Esophagus muscularis mucosa (tissue), 4 donors: Measurements from ENCODE around the gene SRSF3. TPM values are rescaled to one million over a fixed set of nuclear protein-coding genes. Genes with fewer than 3 reads are reported as not detected.

Source experiments
- DNase-seq: peaks from one replicate; pipeline ENCODE4 v3.0.0-alpha.2; 2017; ENCODE audit errors: extremely low spot score
- H3K27ac ChIP-seq, 4 donors: fragments of 200-600 bp; sonication (generic); replicated peaks in 1 of 4; 1 replicate in 3 of 4; 2 replicates in 1 of 4; pipeline ENCODE4 v1.5.1; 2016 to 2019; ENCODE audit warnings: mild to moderate bottlenecking in 1 of 4
- H3K27me3 ChIP-seq, 4 donors: fragments of 200-600 bp; sonication (generic); one replicate each; pipeline versions ENCODE4 v1.5.1 to v1.6.0; 2016 to 2019
- H3K36me3 ChIP-seq, 4 donors: fragments of 200-600 bp; sonication (generic); one replicate each; pipeline ENCODE4 v1.5.1; 2016 to 2019
- H3K4me1 ChIP-seq, 4 donors: fragments of 200-600 bp; sonication (generic); one replicate each; pipeline ENCODE4 v1.5.1; 2016 to 2019
- H3K4me3 ChIP-seq, 4 donors: fragments of 200-600 bp; sonication (generic); 1 replicate in 2 of 4; 2 replicates in 2 of 4; pipeline ENCODE4 v1.5.1; 2016 to 2019; ENCODE audit warnings: mild to moderate bottlenecking in 4 of 4, moderate library complexity in 1 of 4
- H3K9me3 ChIP-seq, 4 donors: fragments of 200-600 bp; sonication (generic); 1 replicate in 3 of 4; 2 replicates in 1 of 4; pipeline ENCODE4 v1.5.1; 2016 to 2019
- CTCF ChIP-seq, 3 experiments: fragments of 200-600 bp in 2 of 3; fragments of 450-650 bp in 1 of 3; sonication (generic) in 2 of 3; IDR thresholded peaks; one replicate each; pipeline ENCODE4 v1.5.1; 2017 to 2019; ENCODE audit warnings: antibody characterized with exemption in 3 of 3, mild to moderate bottlenecking in 2 of 3, moderate library complexity in 1 of 3
- EP300 ChIP-seq: sonication (generic); formaldehyde crosslinking; IDR thresholded peaks from one replicate; pipeline ENCODE4 v1.6.1; 2017; ENCODE audit warnings: antibody characterized with exemption
- POLR2A ChIP-seq: fragments of 450-650 bp; IDR thresholded peaks from one replicate; pipeline ENCODE4 v1.6.1; 2017; ENCODE audit warnings: antibody characterized with exemption, moderate library complexity, mild to moderate bottlenecking, low read depth
- POLR2AphosphoS5 ChIP-seq, 2 donors: sonication (generic); formaldehyde crosslinking; IDR thresholded peaks; one replicate each; pipeline ENCODE4 v1.6.1; 2017; ENCODE audit warnings: antibody characterized with exemption in 2 of 2
- WGBS: methylation state at CpG from one replicate; pipeline ENCODE4 v1.1.5; 2018; 5-methylcytosine and 5-hydroxymethylcytosine counted together
- intact Hi-C: fragments of 100-400 bp; cut with DNase I; formaldehyde crosslinking; loops from one replicate; pipeline ENCODE4 v1.15.1; 2023
- total RNA-seq, 4 donors: library from RNA; depleted of rRNA; stranded (reverse); fragments of >200 nt; gene quantifications; one replicate each; pipeline versions ENCODE4 v1.1.0 to v1.2.1, GENCODE V29; 2016

The SRSF3 gene
- total RNA-seq, 4 donors from 2014 or later, result 149 to 226 (median 180) TPM

GRCh38 chr6:36547646-36548400 is 46.3 kb upstream of the SRSF3 start:
- intact Hi-C loops, result loop anchor here (5.0 kb wide), 2 partner anchors 44 to 106 kb away; partner anchors contain the start of genes KCTD20, PXT1 and SRSF3
- TF ChIP-seq CTCF (IDR thresholded peaks at IDR 0.05) (no peak), POLR2A (no peak), EP300 (no peak), POLR2AphosphoS5 (IDR thresholded peaks at IDR 0.05) (no peak)
- Histone ChIP-seq H3K27me3 (no peaks in the 10 kb centered on the region), H3K9me3 (no peaks in the 10 kb centered on the region), H3K36me3 (no peaks in the 10 kb centered on the region), H3K4me1 (peaks cover 30 to 45% (median 41%) of the 10 kb centered on the region in 4 donors), H3K4me3 (peak overlapping the region; percentile 78 to 98 (median 86)), H3K27ac (peak overlapping the region; percentile 94 to 99 (median 96))
- DNase-seq, result no peak
- 64% methylated on average over 13 of the region's 13 CpGs for WGBS

GRCh38 chr6:36548401-36548743 is 45.8 kb upstream of the SRSF3 start:
- no peak for TF ChIP-seq EP300
- TF ChIP-seq POLR2A, result no peak
- TF ChIP-seq CTCF (IDR thresholded peaks at IDR 0.05), result no peak
- no peak for TF ChIP-seq POLR2AphosphoS5 (IDR thresholded peaks at IDR 0.05)
- 74% methylated on average over 2 of the region's 2 CpGs for WGBS
- Histone ChIP-seq H3K27me3 (no peaks in the 10 kb centered on the region), H3K9me3 (no peaks in the 10 kb centered on the region), H3K36me3 (no peaks in the 10 kb centered on the region), H3K4me1 (peaks cover 28 to 39% (median 35%) of the 10 kb centered on the region in 4 donors), H3K4me3 (no peak overlapping the region), H3K27ac (peak overlapping the region in 1 of 4 donors; percentile 94)
- intact Hi-C loops, result loop anchor here (5.0 kb wide), 2 partner anchors 44 to 106 kb away; partner anchors contain the start of genes KCTD20, PXT1 and SRSF3
- DNase-seq, result no peak

DNA sequence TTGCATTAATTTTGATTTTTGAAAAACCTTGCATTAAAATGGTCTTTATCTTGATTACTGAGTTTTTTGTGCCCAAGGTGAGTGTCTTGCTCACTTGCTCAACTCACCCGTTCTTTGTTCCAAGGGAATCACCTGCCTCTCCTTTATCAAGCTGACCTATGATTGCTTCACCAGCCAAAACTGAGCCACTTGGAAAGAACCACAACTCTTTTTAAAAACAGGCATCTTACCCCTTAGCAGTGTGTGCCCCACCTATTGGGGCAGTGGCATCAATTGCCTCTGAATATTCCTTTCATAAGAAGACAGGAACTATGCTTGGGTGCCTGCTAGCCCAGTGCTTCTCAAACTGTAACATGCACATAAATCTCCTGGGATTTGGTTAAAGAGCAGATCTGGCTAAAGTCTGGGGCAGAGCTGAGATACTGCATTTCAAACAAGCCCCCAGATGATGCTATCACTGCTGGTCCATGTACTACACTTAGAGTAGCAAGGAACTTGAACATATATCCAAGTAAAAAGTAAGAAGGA is 43.6 kb upstream of the SRSF3 start:
- Histone ChIP-seq H3K4me1 (peaks cover 7 to 26% (median 23%) of the 10 kb centered on the region in 4 donors), H3K4me3 (no peak overlapping the region), H3K36me3 (no peaks in the 10 kb centered on the region), H3K9me3 (no peaks in the 10 kb centered on the region), H3K27ac (no peak overlapping the region), H3K27me3 (no peaks in the 10 kb centered on the region)
- TF ChIP-seq POLR2AphosphoS5 (IDR thresholded peaks at IDR 0.05) (no peak), POLR2A (no peak), CTCF (IDR thresholded peaks at IDR 0.05) (no peak), EP300 (no peak)
- 87% methylated on average over 1 of the region's 1 CpG for WGBS
- intact Hi-C loops, result no loop called here
- no peak for DNase-seq

DNA sequence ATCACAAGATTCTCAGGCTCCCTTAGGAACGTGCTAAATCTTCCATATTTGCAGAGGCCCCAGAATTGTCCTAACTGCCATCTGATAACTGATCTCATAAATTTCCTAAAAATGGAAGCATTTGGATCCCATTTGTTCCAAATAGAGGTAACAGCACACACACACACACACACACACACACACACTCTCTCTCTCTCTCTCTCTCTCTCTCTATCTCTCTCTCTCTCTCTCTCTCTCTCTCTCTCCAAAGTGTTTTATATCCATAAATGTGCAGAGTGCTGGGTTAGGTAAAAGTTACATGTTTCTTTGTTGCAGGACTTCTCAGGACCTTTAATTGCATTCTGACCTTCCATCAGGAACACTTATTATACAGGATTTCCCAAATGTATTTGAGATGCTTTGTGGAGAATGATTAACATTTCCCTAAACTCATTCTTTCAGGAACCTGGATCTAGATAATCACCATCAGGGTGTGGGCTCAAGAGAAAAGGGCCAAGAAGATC is 38.4 kb upstream of the SRSF3 start:
- Histone ChIP-seq H3K9me3 (no peaks in the 10 kb centered on the region), H3K27ac (peak overlapping the region in 1 of 4 donors; percentile 69), H3K4me3 (no peak overlapping the region), H3K4me1 (peaks cover 0 to 12% (median 8%) of the 10 kb centered on the region in 4 donors), H3K36me3 (no peaks in the 10 kb centered on the region), H3K27me3 (no peaks in the 10 kb centered on the region)
- DNase-seq, result no peak
- WGBS, result 53% methylated on average over 1 of the region's 1 CpG
- TF ChIP-seq POLR2AphosphoS5 (IDR thresholded peaks at IDR 0.05), result no peak
- no peak for TF ChIP-seq EP300
- no peak for TF ChIP-seq POLR2A
- TF ChIP-seq CTCF (IDR thresholded peaks at IDR 0.05), result no peak
- intact Hi-C loops, result no loop called here
